BE2C (cell line): ENCODE measurements around the gene THSD1.
A peak's percentile ranks its signal among the peaks of the same experiment; 100 is the strongest.
"Not testable (repeated sequence)": the region's sequence is repeated elsewhere in the genome, so short reads cannot be mapped to it uniquely, and the experiment has no call there.

Source experiments
- DNase-seq: peaks from one replicate; pipeline ENCODE4 v3.0.0-alpha.2; 2020
- H3K27me3 ChIP-seq: fragments of 250-450 bp; sonication (Bioruptor Pico); 2 replicates; pipeline ENCODE4 v1.5.1; 2020; ENCODE audit warnings: mild to moderate bottlenecking
- H3K36me3 ChIP-seq: fragments of 250-450 bp; sonication (Bioruptor Pico); 2 replicates; pipeline ENCODE4 v1.5.1; 2020; ENCODE audit warnings: mild to moderate bottlenecking
- H3K4me1 ChIP-seq: fragments of 250-450 bp; sonication (Bioruptor Pico); 2 replicates; pipeline ENCODE4 v1.5.1; 2020
- H3K4me3 ChIP-seq: 2 replicates; pipeline ENCODE4 v1.5.1; 2011; ENCODE audit warnings: low read depth, low read length
- H3K9me3 ChIP-seq: fragments of 250-450 bp; sonication (Bioruptor Pico); 2 replicates; pipeline ENCODE4 v1.5.1; 2020
- CTCF ChIP-seq: IDR thresholded peaks from 2 replicates; pipeline ENCODE4 v1.5.1; 2012; ENCODE audit warnings: mild to moderate bottlenecking, low read depth, low read length

The THSD1 gene

GRCh38 chr13:52414963-52415362, 9.0 kb upstream of the THSD1 start:
- Histone ChIP-seq H3K27me3 (no peaks in the 10 kb centered on the region), H3K4me1 (no peaks in the 10 kb centered on the region), H3K36me3 (peaks cover 27% of the 10 kb centered on the region), H3K9me3 (no peaks in the 10 kb centered on the region), H3K4me3 (no peak overlapping the region)
- TF ChIP-seq CTCF, result no peak
- DNase-seq, result no peak

GRCh38 chr13:52414051-52414450, 8.1 kb upstream of the THSD1 start:
- DNase-seq, result no peak
- no peak overlapping the region for H3K4me3 ChIP-seq
- peaks cover 27% of the 10 kb centered on the region for H3K36me3 ChIP-seq
- H3K27me3 ChIP-seq, result no peaks in the 10 kb centered on the region
- TF ChIP-seq CTCF, result no peak
- H3K9me3 ChIP-seq, result no peaks in the 10 kb centered on the region
- no peaks in the 10 kb centered on the region for H3K4me1 ChIP-seq

GRCh38 chr13:52412128-52412527, 6.2 kb upstream of the THSD1 start:
- Histone ChIP-seq H3K36me3 (peaks cover 23% of the 10 kb centered on the region), H3K4me1 (no peaks in the 10 kb centered on the region), H3K4me3 (no peak overlapping the region), H3K27me3 (no peaks in the 10 kb centered on the region), H3K9me3 (no peaks in the 10 kb centered on the region)
- no peak for DNase-seq
- no peak for TF ChIP-seq CTCF

GRCh38 chr13:52411629-52412028, 5.7 kb upstream of the THSD1 start:
- no peak for DNase-seq
- Histone ChIP-seq H3K36me3 (peaks cover 18% of the 10 kb centered on the region), H3K9me3 (no peaks in the 10 kb centered on the region), H3K4me3 (no peak overlapping the region), H3K4me1 (no peaks in the 10 kb centered on the region), H3K27me3 (no peaks in the 10 kb centered on the region)
- TF ChIP-seq CTCF, result no peak

GRCh38 chr13:52408071-52408658, 2.2 kb upstream of the THSD1 start:
- H3K9me3 ChIP-seq, H3K4me3 ChIP-seq, H3K4me1 ChIP-seq, DNase-seq, H3K36me3 ChIP-seq: not testable (repeated sequence)
- H3K27me3 ChIP-seq, result peaks cover 19% of the 10 kb centered on the region

- H3K4me3 ChIP-seq, H3K36me3 ChIP-seq, H3K9me3 ChIP-seq, DNase-seq, H3K4me1 ChIP-seq: not testable (repeated sequence)
- peaks cover 19% of the 10 kb centered on the region for H3K27me3 ChIP-seq
Observed at GRCh38 chr13:52407436-52407835, 1.5 kb upstream of the THSD1 start.

- Histone ChIP-seq H3K9me3 (no peaks in the 10 kb centered on the region), H3K4me3 (peak overlapping the region; percentile 56), H3K27me3 (peaks cover 19% of the 10 kb centered on the region), H3K4me1 (no peaks in the 10 kb centered on the region), H3K36me3 (no peaks in the 10 kb centered on the region; the same call in 1 of the 2 replicates)
- no peak for TF ChIP-seq CTCF
- DNase-seq, result no peak
Observed at GRCh38 chr13:52406629-52407028, 657 bp upstream of the THSD1 start.
